GM12878 (cell line): ENCODE results near the gene MDM1. TPM values are rescaled to one million over a fixed set of nuclear protein-coding genes. Genes with fewer than 3 reads are reported as not detected.

Experiments
- ATAC-seq: fragments of 200-7000 bp; cut with Tn5 transposase; 3 replicates; pipeline ENCODE4 v1.9.1; 2020; ENCODE audit warnings: mild to moderate bottlenecking, moderate library complexity
- BruUV-seq: library from RNA; stranded (reverse); fragments of 400-500 nt; replicated peaks from 2 replicates; lab custom pipeline; 2021; lab: Mats Ljungman, UMichigan
- CTCF ChIA-PET: fragments of 300-600 bp; sonication (Branson Sonifier 250); formaldehyde crosslinking; extraction: SDS; loops from one replicate; lab custom pipeline; 2021; ENCODE audit warnings: inconsistent platforms; lab: Yijun Ruan, JAX
- POLR2A ChIA-PET: fragments of 350-600 bp; formaldehyde crosslinking; extraction: SDS; loops from one replicate; lab custom pipeline; 2021; ENCODE audit warnings: inconsistent platforms; lab: Charles Lee
- RAD21 ChIA-PET: fragments of 300-600 bp; sonication (Branson Sonifier 250); formaldehyde crosslinking; loops from one replicate; lab custom pipeline; 2023; ENCODE audit warnings: antibody characterized with exemption; ENCODE audit not compliant: unreplicated experiment; lab: Charles Lee
- SMC1A ChIA-PET: fragments of 300-600 bp; sonication (Branson Sonifier 250); formaldehyde crosslinking; loops from one replicate; lab custom pipeline; 2023; ENCODE audit not compliant: unreplicated experiment, uncharacterized antibody; lab: Charles Lee
- DNase-seq: peaks from one replicate; pipeline ENCODE4 v3.0.0-alpha.2; 2011; ENCODE audit warnings: low read depth, low spot score
- FAIRE-seq: peaks from 3 replicates; lab custom pipeline; 2011; peaks lifted over from hg19 to GRCh38; lab: Jason Lieb, UNC
- H2AFZ ChIP-seq: 2 replicates; pipeline ENCODE4 v1.6.0; 2011; ENCODE audit warnings: low read depth, low read length, control low read depth; ENCODE audit not compliant: control insufficient read depth
- H3K27ac ChIP-seq: 2 replicates; pipeline ENCODE4 v1.5.1; 2011; ENCODE audit warnings: control low read depth; ENCODE audit not compliant: control insufficient read depth, insufficient read depth
- H3K27me3 ChIP-seq, 2 experiments: replicated peaks in 1 of 2; 2 replicates each; pipeline versions ENCODE4 v1.6.0 to v1.6.1; 2011; ENCODE audit warnings: low read length in 1 of 2; ENCODE audit not compliant: control insufficient read depth in 2 of 2, insufficient read depth in 2 of 2
- H3K36me3 ChIP-seq, 2 experiments: 2 replicates each; pipeline ENCODE4 v1.5.1; 2011; ENCODE audit warnings: low read length in 1 of 2; ENCODE audit not compliant: control insufficient read depth in 2 of 2, insufficient read depth in 2 of 2
- H3K4me1 ChIP-seq: 2 replicates; pipeline ENCODE4 v1.6.1; 2011; ENCODE audit warnings: mild to moderate bottlenecking, low read length, moderate library complexity, mixed read lengths; ENCODE audit not compliant: control insufficient read depth, insufficient read depth
- H3K4me2 ChIP-seq: 2 replicates; pipeline ENCODE4 v1.6.0; 2011; ENCODE audit warnings: control low read depth; ENCODE audit not compliant: control insufficient read depth, insufficient read depth
- H3K4me3 ChIP-seq: fragments of 200-600 bp; sonication (generic); 2 replicates; pipeline ENCODE4 v1.5.1; 2016
- H3K79me2 ChIP-seq: 2 replicates; pipeline ENCODE4 v1.6.0; 2011; ENCODE audit warnings: low read length; ENCODE audit not compliant: control insufficient read depth, insufficient read depth
- H3K9ac ChIP-seq: 2 replicates; pipeline ENCODE4 v1.8.0; 2011; ENCODE audit warnings: low read length, control low read depth, mixed read lengths; ENCODE audit not compliant: control insufficient read depth, insufficient read depth
- H3K9me3 ChIP-seq: replicated peaks from 3 replicates; pipeline ENCODE4 v1.5.1; 2011; ENCODE audit warnings: mild to moderate bottlenecking, low read length; ENCODE audit not compliant: control insufficient read depth, insufficient read depth
- H4K20me1 ChIP-seq: 2 replicates; pipeline ENCODE4 v1.6.0; 2011; ENCODE audit not compliant: control insufficient read depth, insufficient read depth
- BCL11A ChIP-seq: IDR thresholded peaks from 2 replicates; pipeline ENCODE4 v1.6.1; 2011; ENCODE audit warnings: low read depth, low read length
- BCLAF1 ChIP-seq: fragments of 450-650 bp; IDR thresholded peaks from 2 replicates; pipeline ENCODE4 v1.6.1; 2017; ENCODE audit warnings: antibody characterized with exemption, mild to moderate bottlenecking, moderate library complexity
- EZH2 ChIP-seq: IDR thresholded peaks from 2 replicates; pipeline ENCODE4 v1.6.1; 2012; ENCODE audit warnings: low read depth, mild to moderate bottlenecking, control low read depth, inconsistent platforms, low read length, borderline replicate concordance; ENCODE audit not compliant: control insufficient read depth
- HSF1 ChIP-seq: fragments of 150-350 bp; IDR thresholded peaks from 2 replicates; pipeline ENCODE4 v1.6.1; 2014; ENCODE audit warnings: mild to moderate bottlenecking, low read depth, low read length
- KAT2A ChIP-seq: conservative IDR thresholded peaks from 2 replicates; pipeline ENCODE4 v1.6.1; 2011; ENCODE audit warnings: low read depth, low read length; ENCODE audit not compliant: control insufficient read depth
- RB1 ChIP-seq: fragments of 450-650 bp; formaldehyde crosslinking; IDR thresholded peaks from 2 replicates; pipeline ENCODE4 v1.6.1; 2017; ENCODE audit warnings: mild to moderate bottlenecking, borderline replicate concordance
- SUPT20H ChIP-seq: IDR thresholded peaks from 2 replicates; pipeline ENCODE4 v1.6.1; 2011; ENCODE audit warnings: low read depth, mild to moderate bottlenecking, low read length, moderate library complexity, borderline replicate concordance; ENCODE audit not compliant: control insufficient read depth
- ZBTB33 ChIP-seq: fragments of 450-650 bp; IDR thresholded peaks from 2 replicates; pipeline ENCODE4 v1.6.1; 2017; ENCODE audit warnings: mild to moderate bottlenecking
- WGBS: methylation state at CpG from one replicate; pipeline ENCODE4 v1.1.6; 2016; ENCODE audit warnings: low lambda C conversion rate; ENCODE audit not compliant: insufficient replicate concordance, insufficient coverage; ENCODE audit errors: missing lambda C conversion rate; 5-methylcytosine and 5-hydroxymethylcytosine counted together
- in situ Hi-C: fragments of 300-500 bp; cut with MboI; formaldehyde crosslinking; loops from 9 replicates; pipeline ENCODE4 v1.14.3; 2018; ENCODE audit warnings: mixed read lengths
- intact Hi-C: fragments of 100-400 bp; cut with micrococcal nuclease; formaldehyde crosslinking; loops from one replicate; pipeline ENCODE4 v1.14.2; 2022; ENCODE audit not compliant: unreplicated experiment
- polyA plus RNA-seq, 11 experiments: library from polyadenylated mRNA; depleted of rRNA in 4 of 11; unstranded in 6 of 11; stranded (reverse) in 5 of 11; fragments of >200 nt; fragmentation: Nextera tagmentation in 4 of 11; fragmentation: Illumina TruSeq in 1 of 11; extraction: Ambion mirVana in 4 of 11; extraction: Trizol in 1 of 11; gene quantifications; 1 replicate in 1 of 11; 2 replicates in 10 of 11; pipeline versions ENCODE4 v1.2.1 to v1.2.3, GENCODE V29; 2011 to 2016; ENCODE audit warnings: inconsistent platforms in 2 of 11, missing spikeins in 2 of 11, low read depth in 1 of 11
- total RNA-seq, 4 experiments: library from RNA; depleted of rRNA in 3 of 4; stranded (reverse); fragments of >200 nt in 3 of 4; fragmentation: Illumina TruSeq in 1 of 4; extraction: Trizol in 1 of 4; gene quantifications; 2 replicates each; pipeline versions ENCODE4 v1.2.1 to v1.2.3, GENCODE V29; 2013 to 2021
- TF ChIP-seq, protein P1 (sequence below): fragments of 450-650 bp; IDR thresholded peaks from 2 replicates; pipeline ENCODE4 v1.6.1; 2016; ENCODE audit warnings: mild to moderate bottlenecking

Gene MDM1
- total and polyA plus RNA-seq, 10 of the 15 experiments (the other 5 are each of a cell fraction or from before 2014, with no cell fraction given) = 10.1 to 25.3 (median 16.5) TPM

GRCh38 chr12:68375756-68376695 lies 43.9 kb upstream of the MDM1 start (continued):
- TF ChIP-seq HSF1 (no peak), RB1 (no peak)

DNA sequence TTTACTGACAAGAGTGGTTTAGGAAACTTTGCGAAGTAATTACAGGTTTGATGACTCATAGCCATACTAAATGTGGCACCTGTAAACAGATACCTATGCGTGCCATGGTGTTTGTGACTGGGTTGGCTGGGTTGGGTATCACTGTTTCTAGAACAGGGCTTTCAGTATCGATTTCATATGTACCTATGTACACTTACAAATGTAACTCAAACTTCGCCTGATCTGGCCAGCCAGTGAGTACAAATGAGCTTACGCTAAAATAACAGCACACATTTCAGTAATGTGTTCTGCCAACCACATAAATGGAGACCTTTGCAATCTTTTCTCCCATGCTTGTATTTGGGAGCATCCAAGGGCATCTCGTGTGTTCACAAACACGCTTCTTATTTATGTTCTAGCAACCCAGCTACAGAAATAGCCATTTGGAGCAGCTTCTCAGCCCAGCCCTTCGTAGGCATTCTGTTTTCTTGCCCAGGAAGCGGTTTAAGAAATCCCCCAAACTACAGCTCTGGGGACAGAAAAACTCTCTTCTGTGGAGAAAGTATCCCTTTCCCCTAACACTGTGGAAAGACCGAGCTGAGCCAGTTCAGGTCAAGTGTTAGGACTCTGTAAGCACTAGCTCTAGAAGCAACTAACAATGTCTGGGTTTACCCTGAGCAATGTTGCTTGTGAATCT lies 42.3 kb upstream of the MDM1 start:
- H3K9me3 ChIP-seq = no peaks in the 10 kb centered on the region; the same call in 2 of the 3 replicates
- peak overlapping the region; percentile 60 for H2AFZ ChIP-seq
- in situ Hi-C loops (loop anchor here (25.0 kb wide), 1 partner anchor 238 kb away; the partner anchor contains the start of gene RAP1B), intact Hi-C loops (loop anchor here (1.0 to 5.0 kb wide), 4 partner anchors 9 to 433 kb away; partner anchors contain the start of gene MDM2)
- H3K4me3 ChIP-seq = peak overlapping the region; percentile 4; the same call in 1 of the 2 replicates
- FAIRE-seq = peak; percentile 92
- H3K27ac ChIP-seq = peak overlapping the region; percentile 82
- CTCF ChIA-PET = interaction anchor here (0.6 to 3.7 kb wide), 12 partner anchors 9 to 262 kb away, joined by 3 to 25 read pairs (median 5); no protein-coding TSS in a partner anchor
- no peaks in the 10 kb centered on the region for H3K79me2 ChIP-seq
- H3K36me3 ChIP-seq = no peaks in the 10 kb centered on the region
- WGBS = 0% methylated on average over 10 of the region's 10 CpGs
- H3K4me1 ChIP-seq = peaks cover 34% of the 10 kb centered on the region
- H4K20me1 ChIP-seq = no peaks in the 10 kb centered on the region
- no peaks in the 10 kb centered on the region for H3K27me3 ChIP-seq
- BruUV-seq = no TSS peak
- ATAC-seq = peak; percentile 88
- H3K9ac ChIP-seq = peak overlapping the region; percentile 54
- SMC1A ChIA-PET = interaction anchor here (0.5 to 10.2 kb wide), 38 partner anchors 10 to 434 kb away, joined by 3 to 153 read pairs (median 4); partner anchors contain the start of gene RAP1B
- DNase-seq = peak; percentile 98
- peak overlapping the region; percentile 58 for H3K4me2 ChIP-seq
- POLR2A ChIA-PET = interaction anchor here (0.6 to 4.8 kb wide), 18 partner anchors 9 to 433 kb away, joined by 3 to 63 read pairs (median 4); partner anchors contain the start of genes MDM2 and SLC35E3
- RAD21 ChIA-PET = interaction anchor here (0.7 to 5.8 kb wide), 28 partner anchors 9 to 435 kb away, joined by 3 to 58 read pairs (median 5); partner anchors contain the start of gene RAP1B
- TF ChIP-seq KAT2A (no peak), BCL11A (peak; percentile 96), SUPT20H (no peak), ZBTB33 (no peak), BCLAF1 (no peak), EZH2 (no peak)
- TF ChIP-seq, protein P1, sequence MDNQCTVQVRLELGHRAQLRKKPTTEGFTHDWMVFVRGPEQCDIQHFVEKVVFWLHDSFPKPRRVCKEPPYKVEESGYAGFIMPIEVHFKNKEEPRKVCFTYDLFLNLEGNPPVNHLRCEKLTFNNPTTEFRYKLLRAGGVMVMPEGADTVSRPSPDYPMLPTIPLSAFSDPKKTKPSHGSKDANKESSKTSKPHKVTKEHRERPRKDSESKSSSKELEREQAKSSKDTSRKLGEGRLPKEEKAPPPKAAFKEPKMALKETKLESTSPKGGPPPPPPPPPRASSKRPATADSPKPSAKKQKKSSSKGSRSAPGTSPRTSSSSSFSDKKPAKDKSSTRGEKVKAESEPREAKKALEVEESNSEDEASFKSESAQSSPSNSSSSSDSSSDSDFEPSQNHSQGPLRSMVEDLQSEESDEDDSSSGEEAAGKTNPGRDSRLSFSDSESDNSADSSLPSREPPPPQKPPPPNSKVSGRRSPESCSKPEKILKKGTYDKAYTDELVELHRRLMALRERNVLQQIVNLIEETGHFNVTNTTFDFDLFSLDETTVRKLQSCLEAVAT = peak; percentile 98
